Progenitor cell of endocrine pancreas (in vitro differentiated cells): ENCODE measurements around the gene ABLIM1. TPM values are rescaled to one million over a fixed set of nuclear protein-coding genes. Genes with fewer than 3 reads are reported as not detected.

Experiments
- DNase-seq: peaks from one replicate; pipeline ENCODE4 v3.0.0; 2021; ENCODE audit warnings: low spot score; ENCODE audit not compliant: unreplicated experiment
- H3K27ac Mint-ChIP-seq: 2 replicates; pipeline ENCODE4 v1.8.0; 2021; ENCODE audit warnings: mild to moderate bottlenecking, moderate library complexity, mixed read lengths
- H3K27me3 Mint-ChIP-seq: 2 replicates; pipeline ENCODE4 v1.8.0; 2021; ENCODE audit warnings: mixed read lengths
- H3K36me3 Mint-ChIP-seq: 2 replicates; pipeline ENCODE4 v1.8.0; 2022; ENCODE audit warnings: mixed read lengths; ENCODE audit not compliant: insufficient read depth
- H3K4me1 Mint-ChIP-seq: 2 replicates; pipeline ENCODE4 v1.8.0; 2021; ENCODE audit warnings: low read depth, mixed read lengths
- H3K4me3 Mint-ChIP-seq: 2 replicates; pipeline ENCODE4 v1.8.0; 2021; ENCODE audit warnings: low read depth, mild to moderate bottlenecking, moderate library complexity, mixed read lengths
- H3K9me3 Mint-ChIP-seq: 2 replicates; pipeline ENCODE4 v1.8.0; 2021; ENCODE audit warnings: low read depth, mixed read lengths
- total RNA-seq: library from RNA; stranded (reverse); gene quantifications from 2 replicates; pipeline ENCODE4 v1.2.1, GENCODE V29; 2021
- TF ChIP-seq, protein P1 (sequence below): fragments of 200-600 bp; sonication (generic); IDR thresholded peaks from one replicate; pipeline ENCODE4 v1.5.0; 2021; ENCODE audit warnings: antibody characterized with exemption, mild to moderate bottlenecking; ENCODE audit not compliant: unreplicated experiment

The ABLIM1 gene
- total RNA-seq, 1 donor from 2014 or later: 59.1 TPM

DNA sequence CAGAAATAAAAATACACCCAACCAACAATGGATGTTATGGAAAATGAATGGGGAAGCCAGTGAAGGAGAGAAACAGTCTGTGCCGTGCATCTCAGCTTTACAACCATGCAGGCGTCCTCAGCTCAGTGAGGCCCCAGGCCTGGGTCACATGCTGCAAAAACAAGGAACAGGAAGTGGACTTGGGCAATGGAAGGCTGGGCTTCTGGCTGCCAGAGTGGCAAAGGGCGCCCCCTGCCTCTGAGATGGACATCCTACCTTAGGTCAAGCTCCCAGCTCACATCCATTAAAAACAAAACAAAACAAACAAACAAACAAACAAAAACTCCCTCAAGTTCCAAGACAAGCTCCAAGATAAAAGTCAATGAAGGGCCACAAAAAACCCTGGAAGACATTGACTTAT lies 199.1 kb downstream of the ABLIM1 start:
- TF ChIP-seq, protein P1, sequence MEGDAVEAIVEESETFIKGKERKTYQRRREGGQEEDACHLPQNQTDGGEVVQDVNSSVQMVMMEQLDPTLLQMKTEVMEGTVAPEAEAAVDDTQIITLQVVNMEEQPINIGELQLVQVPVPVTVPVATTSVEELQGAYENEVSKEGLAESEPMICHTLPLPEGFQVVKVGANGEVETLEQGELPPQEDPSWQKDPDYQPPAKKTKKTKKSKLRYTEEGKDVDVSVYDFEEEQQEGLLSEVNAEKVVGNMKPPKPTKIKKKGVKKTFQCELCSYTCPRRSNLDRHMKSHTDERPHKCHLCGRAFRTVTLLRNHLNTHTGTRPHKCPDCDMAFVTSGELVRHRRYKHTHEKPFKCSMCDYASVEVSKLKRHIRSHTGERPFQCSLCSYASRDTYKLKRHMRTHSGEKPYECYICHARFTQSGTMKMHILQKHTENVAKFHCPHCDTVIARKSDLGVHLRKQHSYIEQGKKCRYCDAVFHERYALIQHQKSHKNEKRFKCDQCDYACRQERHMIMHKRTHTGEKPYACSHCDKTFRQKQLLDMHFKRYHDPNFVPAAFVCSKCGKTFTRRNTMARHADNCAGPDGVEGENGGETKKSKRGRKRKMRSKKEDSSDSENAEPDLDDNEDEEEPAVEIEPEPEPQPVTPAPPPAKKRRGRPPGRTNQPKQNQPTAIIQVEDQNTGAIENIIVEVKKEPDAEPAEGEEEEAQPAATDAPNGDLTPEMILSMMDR: peak; percentile 35
- H3K27me3 Mint-ChIP-seq: no peaks in the 10 kb centered on the region
- peak overlapping the region; percentile 46 for H3K27ac Mint-ChIP-seq
- H3K4me3 Mint-ChIP-seq: no peak overlapping the region
- H3K9me3 Mint-ChIP-seq: no peaks in the 10 kb centered on the region
- H3K36me3 Mint-ChIP-seq: peaks cover 25% of the 10 kb centered on the region
- H3K4me1 Mint-ChIP-seq: no peaks in the 10 kb centered on the region
- no peak for DNase-seq

DNA sequence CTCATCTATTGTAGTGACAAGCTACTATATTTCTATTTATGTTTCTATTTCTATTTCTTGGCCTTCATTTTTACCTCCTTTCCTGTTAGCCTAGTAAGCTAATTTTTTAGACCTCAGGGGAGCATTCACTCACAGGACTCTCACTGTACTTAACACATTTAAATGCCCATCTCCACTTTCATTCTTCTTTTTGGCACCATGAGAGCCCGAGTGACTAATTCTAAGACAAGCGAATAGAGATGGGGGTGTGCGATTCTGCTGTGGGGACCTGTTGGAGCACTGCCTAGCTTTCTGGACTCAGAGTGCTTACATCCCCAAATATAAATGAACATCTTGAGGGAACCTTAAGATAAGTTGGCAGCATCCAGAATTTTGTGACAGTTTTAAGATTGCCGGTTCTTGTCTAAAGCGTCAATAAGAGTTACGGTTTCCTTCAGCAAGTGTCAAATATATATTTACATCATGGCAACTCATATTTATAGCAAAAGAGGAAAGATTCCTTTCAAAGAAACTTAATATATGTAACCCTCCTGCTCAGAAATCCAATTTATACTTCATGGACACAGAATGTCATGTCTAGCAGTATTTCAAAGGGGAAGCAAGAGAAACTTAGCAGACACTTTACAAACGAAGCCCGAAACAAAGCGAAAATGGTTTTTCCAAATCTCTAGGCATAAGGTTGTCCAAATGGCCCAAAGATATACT lies 199.7 kb downstream of the ABLIM1 start:
- no peaks in the 10 kb centered on the region for H3K4me1 Mint-ChIP-seq
- H3K4me3 Mint-ChIP-seq: no peak overlapping the region
- peaks cover 27% of the 10 kb centered on the region for H3K36me3 Mint-ChIP-seq
- H3K27ac Mint-ChIP-seq: no peak overlapping the region
- no peaks in the 10 kb centered on the region for H3K27me3 Mint-ChIP-seq
- TF ChIP-seq, protein P1: no peak
- no peak for DNase-seq
- no peaks in the 10 kb centered on the region for H3K9me3 Mint-ChIP-seq

DNA sequence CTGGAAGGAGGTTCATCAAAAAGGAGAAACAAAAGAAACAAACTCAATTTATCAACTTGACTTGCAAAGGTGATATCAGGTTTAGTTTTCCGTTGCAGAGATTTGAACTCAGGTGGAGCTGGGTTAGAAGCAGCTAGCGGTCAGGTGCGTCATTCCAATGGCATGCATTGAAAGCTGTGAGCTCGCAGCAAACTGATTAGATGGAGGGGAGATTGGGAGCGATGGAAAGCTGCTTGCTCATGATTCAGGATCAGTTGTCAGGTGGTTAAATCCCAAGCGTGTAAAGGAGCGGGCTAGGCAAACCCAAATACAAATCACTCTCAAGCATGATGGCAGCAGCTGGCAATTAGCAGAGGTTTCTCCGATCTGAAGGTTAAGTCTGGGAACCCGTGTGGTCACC lies 204.5 kb downstream of the ABLIM1 start:
- Mint-ChIP-seq H3K27ac (no peak overlapping the region), H3K9me3 (no peaks in the 10 kb centered on the region), H3K36me3 (peaks cover 18% of the 10 kb centered on the region), H3K27me3 (no peaks in the 10 kb centered on the region), H3K4me3 (no peak overlapping the region), H3K4me1 (no peaks in the 10 kb centered on the region)
- no peak for DNase-seq
- TF ChIP-seq, protein P1: no peak

DNA sequence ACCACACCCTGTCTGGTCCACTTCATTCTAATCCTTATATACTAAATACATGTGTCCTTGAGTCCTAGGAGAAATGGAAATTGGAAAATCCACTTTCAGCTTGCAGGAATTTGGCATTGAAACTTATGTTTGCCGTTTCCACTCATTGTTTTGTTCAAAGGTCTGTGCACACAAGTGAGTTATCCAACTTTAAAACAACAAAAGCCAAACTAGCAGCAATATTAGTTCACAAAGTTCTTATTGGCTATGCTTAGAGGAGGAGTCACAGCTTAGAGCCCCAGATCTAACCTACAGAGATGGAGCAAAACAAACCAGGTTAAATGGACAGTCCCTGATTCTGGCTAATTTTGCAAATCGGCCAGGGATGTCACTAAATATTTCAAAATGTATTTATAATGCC lies 209.2 kb downstream of the ABLIM1 start:
- Mint-ChIP-seq H3K27ac (no peak overlapping the region), H3K27me3 (no peaks in the 10 kb centered on the region), H3K9me3 (no peaks in the 10 kb centered on the region), H3K4me3 (no peak overlapping the region), H3K36me3 (peaks cover 23% of the 10 kb centered on the region), H3K4me1 (peaks cover 8% of the 10 kb centered on the region)
- TF ChIP-seq, protein P1: no peak
- DNase-seq: no peak

DNA sequence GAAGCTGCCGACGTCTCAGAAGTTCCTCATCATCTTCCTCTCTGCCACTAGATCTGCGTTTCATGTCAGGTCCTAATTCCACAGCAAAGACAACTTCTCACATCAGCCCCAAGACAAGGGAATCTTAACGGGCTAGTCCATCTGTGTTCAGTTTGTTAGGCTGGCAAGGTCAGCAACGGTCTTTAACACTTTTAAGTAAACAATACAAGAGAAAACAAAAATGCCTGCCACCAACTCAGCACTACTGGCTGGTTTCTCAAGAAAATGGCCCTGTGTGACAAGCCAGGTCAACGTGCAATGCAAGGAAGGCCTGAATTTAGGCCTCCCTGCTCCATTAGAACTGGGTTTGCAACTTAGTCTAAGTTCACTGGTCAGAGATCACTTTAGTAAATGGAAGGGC lies 212.7 kb downstream of the ABLIM1 start:
- TF ChIP-seq, protein P1: no peak
- Mint-ChIP-seq H3K27me3 (no peaks in the 10 kb centered on the region), H3K4me1 (peaks cover 10% of the 10 kb centered on the region), H3K27ac (no peak overlapping the region), H3K4me3 (no peak overlapping the region), H3K9me3 (no peaks in the 10 kb centered on the region), H3K36me3 (peaks cover 19% of the 10 kb centered on the region)
- no peak for DNase-seq
